H1 (cell line): ENCODE results near the gene KRTAP5-1. TPM values are rescaled to one million over a fixed set of nuclear protein-coding genes. Genes with fewer than 3 reads are reported as not detected.

Experiments
- CTCF ChIA-PET: fragments of 300-600 bp; sonication (Branson Sonifier 250); formaldehyde crosslinking; loops from one replicate; lab custom pipeline; 2021; ENCODE audit not compliant: partially characterized antibody; lab: Charles Lee
- POLR2A ChIA-PET: fragments of 300-600 bp; sonication (Branson Sonifier 250); formaldehyde crosslinking; loops from one replicate; lab custom pipeline; 2021; ENCODE audit warnings: inconsistent platforms; ENCODE audit not compliant: partially characterized antibody; lab: Charles Lee
- DNase-seq, 2 experiments: peaks; one replicate each; pipeline versions ENCODE4 v3.0.0 to v3.0.0-alpha.2; 2010 to 2022; ENCODE audit warnings: low spot score in 2 of 2, low read depth in 1 of 2, mixed read lengths in 1 of 2
- FAIRE-seq: peaks from 2 replicates; lab custom pipeline; 2011; peaks lifted over from hg19 to GRCh38; lab: Jason Lieb, UNC
- H2AFZ ChIP-seq: 2 replicates; pipeline ENCODE4 v1.8.1; 2012; ENCODE audit warnings: low read length, inconsistent platforms
- H2AK5ac ChIP-seq: 2 replicates; pipeline ENCODE4 v1.6.1; 2013; ENCODE audit warnings: low read depth, low read length
- H2BK120ac ChIP-seq: replicated peaks from 2 replicates; pipeline ENCODE3; 2013; ENCODE audit warnings: low read depth, low read length, inconsistent platforms
- H2BK12ac ChIP-seq: 2 replicates; pipeline ENCODE4 v1.6.1; 2013; ENCODE audit warnings: low read depth, low read length
- H2BK15ac ChIP-seq: 2 replicates; pipeline ENCODE4 v1.6.1; 2013; ENCODE audit warnings: low read length
- H2BK20ac ChIP-seq: 2 replicates; pipeline ENCODE4 v1.6.1; 2013; ENCODE audit warnings: low read length
- H2BK5ac ChIP-seq: 2 replicates; pipeline ENCODE4 v1.6.1; 2013; ENCODE audit warnings: low read depth, low read length
- H3K14ac ChIP-seq: 2 replicates; pipeline ENCODE4 v1.6.1; 2013; ENCODE audit warnings: inconsistent platforms; ENCODE audit not compliant: insufficient read length
- H3K18ac ChIP-seq: 2 replicates; pipeline ENCODE4 v1.6.1; 2013; ENCODE audit warnings: low read length; ENCODE audit errors: extremely low read depth
- H3K23ac ChIP-seq: 2 replicates; pipeline ENCODE4 v1.6.1; 2013; ENCODE audit warnings: inconsistent platforms; ENCODE audit not compliant: insufficient read length
- H3K23me2 ChIP-seq: 2 replicates; pipeline ENCODE4 v1.6.1; 2013; ENCODE audit warnings: low read depth, low read length
- H3K27ac ChIP-seq: 2 replicates; pipeline ENCODE4 v1.6.1; 2011; ENCODE audit warnings: low read depth, low read length, inconsistent platforms
- H3K27me3 ChIP-seq, 4 experiments: replicated peaks in 1 of 4; 1 replicate in 1 of 4; 2 replicates in 3 of 4; pipeline versions ENCODE4 v1.6.1 to v1.8.1; 2011 to 2013; ENCODE audit warnings: low read length in 3 of 4, mild to moderate bottlenecking in 3 of 4, inconsistent platforms in 2 of 4, mixed read lengths in 2 of 4, moderate library complexity in 1 of 4; ENCODE audit not compliant: control insufficient read depth in 3 of 4, insufficient read depth in 3 of 4; ENCODE audit errors: extremely low read depth in 1 of 4
- H3K36me3 ChIP-seq, 4 experiments: 2 replicates each; pipeline versions ENCODE4 v1.6.1 to v1.8.1; 2011 to 2013; ENCODE audit warnings: mild to moderate bottlenecking in 4 of 4, low read length in 3 of 4, moderate library complexity in 2 of 4, control low read depth in 1 of 4, inconsistent platforms in 1 of 4; ENCODE audit not compliant: insufficient read depth in 4 of 4, control insufficient read depth in 2 of 4
- H3K4ac ChIP-seq: replicated peaks from 2 replicates; pipeline ENCODE3; 2013; ENCODE audit warnings: low read length, low read depth, mixed read lengths, inconsistent platforms; ENCODE audit not compliant: insufficient read length
- H3K4me1 ChIP-seq, 4 experiments: replicated peaks in 1 of 4; 1 replicate in 1 of 4; 2 replicates in 3 of 4; pipeline versions ENCODE4 v1.6.1 to v1.8.1; 2011 to 2013; ENCODE audit warnings: low read length in 3 of 4, inconsistent platforms in 2 of 4, mixed read lengths in 1 of 4; ENCODE audit not compliant: insufficient read depth in 4 of 4, control insufficient read depth in 3 of 4
- H3K4me2 ChIP-seq, 2 experiments: 2 replicates each; pipeline versions ENCODE4 v1.6.1 to v1.8.1; 2011 to 2013; ENCODE audit warnings: low read depth in 2 of 2, low read length in 2 of 2, control low read depth in 1 of 2, inconsistent platforms in 1 of 2, mild to moderate bottlenecking in 1 of 2; ENCODE audit not compliant: insufficient read depth in 1 of 2
- H3K4me3 ChIP-seq, 4 experiments: fragments of 200-600, 300-600 bp in 1 of 4; sonication (generic), shearing (Covaris generic), sonication (Bioruptor Twin) in 1 of 4; 2 replicates each; pipeline versions ENCODE4 v1.5.1 to v1.8.1; 2011 to 2016; ENCODE audit warnings: low read length in 4 of 4, low read depth in 3 of 4, control low read depth in 2 of 4, inconsistent platforms in 2 of 4, mild to moderate bottlenecking in 2 of 4, mixed read lengths in 1 of 4, moderate library complexity in 1 of 4; ENCODE audit not compliant: insufficient read depth in 2 of 4; ENCODE audit errors: extremely low read depth in 1 of 4
- H3K56ac ChIP-seq: replicated peaks from 2 replicates; pipeline ENCODE3; 2013; ENCODE audit warnings: low read depth, mild to moderate bottlenecking, mixed read lengths, low read length, inconsistent platforms; ENCODE audit not compliant: insufficient read length
- H3K79me1 ChIP-seq: 2 replicates; pipeline ENCODE4 v1.6.1; 2013; ENCODE audit warnings: low read depth, low read length, control low read depth
- H3K79me2 ChIP-seq, 2 experiments: 2 replicates each; pipeline versions ENCODE4 v1.6.1 to v1.8.1; 2012 to 2013; ENCODE audit warnings: low read length in 2 of 2, mild to moderate bottlenecking in 2 of 2, inconsistent platforms in 1 of 2; ENCODE audit not compliant: insufficient read depth in 2 of 2, control insufficient read depth in 1 of 2
- H3K9ac ChIP-seq, 4 experiments: replicated peaks in 1 of 4; 1 replicate in 1 of 4; 2 replicates in 3 of 4; pipeline versions ENCODE4 v1.6.1 to v1.8.1; 2011 to 2013; ENCODE audit warnings: low read depth in 3 of 4, low read length in 3 of 4, control low read depth in 2 of 4, mild to moderate bottlenecking in 2 of 4, moderate library complexity in 2 of 4, inconsistent platforms in 1 of 4; ENCODE audit errors: extremely low read depth in 1 of 4
- H3K9me3 ChIP-seq, 2 experiments: 2 replicates each; pipeline versions ENCODE4 v1.6.1 to v1.8.1; 2012 to 2013; ENCODE audit warnings: mild to moderate bottlenecking in 2 of 2, moderate library complexity in 2 of 2, control low read depth in 1 of 2, inconsistent platforms in 1 of 2, low read depth in 1 of 2, low read length in 1 of 2, mixed read lengths in 1 of 2; ENCODE audit not compliant: insufficient read depth in 2 of 2
- H4K20me1 ChIP-seq, 2 experiments: replicated peaks in 1 of 2; 2 replicates each; pipeline versions ENCODE3 to v1.8.1; 2011 to 2013; ENCODE audit warnings: inconsistent platforms in 2 of 2, low read length in 2 of 2, mild to moderate bottlenecking in 1 of 2; ENCODE audit not compliant: insufficient read depth in 2 of 2, control insufficient read depth in 1 of 2
- H4K5ac ChIP-seq: 2 replicates; pipeline ENCODE4 v1.6.1; 2013; ENCODE audit warnings: low read length, low read depth, mixed read lengths, inconsistent platforms; ENCODE audit not compliant: insufficient read length
- H4K8ac ChIP-seq: 2 replicates; pipeline ENCODE4 v1.8.0; 2013; ENCODE audit warnings: mild to moderate bottlenecking, moderate library complexity, low read length, inconsistent platforms; ENCODE audit not compliant: insufficient read depth; ENCODE audit errors: extremely low read depth
- H4K91ac ChIP-seq: replicated peaks from 2 replicates; pipeline ENCODE3; 2013; ENCODE audit warnings: low read length, mixed read lengths, inconsistent platforms; ENCODE audit not compliant: insufficient read length
- ASH2L ChIP-seq: fragments of 200-600, 300-600 bp; sonication (generic); IDR thresholded peaks from one replicate; pipeline ENCODE4 v1.7.1; 2017; ENCODE audit warnings: low read length
- BACH1 ChIP-seq: IDR thresholded peaks from 2 replicates; pipeline ENCODE4 v1.6.1; 2012; ENCODE audit warnings: low read length, improper control_type of control experiment
- CEBPB ChIP-seq: IDR thresholded peaks from 2 replicates; pipeline ENCODE4 v1.6.1; 2012; ENCODE audit warnings: low read depth, low read length
- CHD2 ChIP-seq: IDR thresholded peaks from 2 replicates; pipeline ENCODE4 v1.6.1; 2012; ENCODE audit warnings: low read length, improper control_type of control experiment
- CTBP2 ChIP-seq: IDR thresholded peaks from 2 replicates; pipeline ENCODE4 v1.7.0; 2011; ENCODE audit warnings: borderline replicate concordance, mild to moderate bottlenecking, moderate library complexity, mixed read lengths, low read length; ENCODE audit not compliant: insufficient read depth, insufficient read length
- EP300 ChIP-seq, 2 experiments: IDR thresholded peaks; 1 replicate in 1 of 2; 2 replicates in 1 of 2; pipeline ENCODE4 v1.6.1; 2011 to 2012; ENCODE audit warnings: low read depth in 2 of 2, low read length in 2 of 2, mild to moderate bottlenecking in 2 of 2, borderline replicate concordance in 1 of 2, inconsistent platforms in 1 of 2, moderate library complexity in 1 of 2
- EZH2 ChIP-seq: fragments of 200-600 bp; sonication (generic); IDR thresholded peaks from 2 replicates; pipeline ENCODE4 v1.7.1; 2012; ENCODE audit warnings: low read depth, mild to moderate bottlenecking, moderate library complexity, low read length, inconsistent platforms; ENCODE audit not compliant: severe bottlenecking
- JUN ChIP-seq: IDR thresholded peaks from 2 replicates; pipeline ENCODE4 v1.6.1; 2011; ENCODE audit warnings: low read depth, mild to moderate bottlenecking, improper control_type of control experiment, low read length
- POU5F1 ChIP-seq: IDR thresholded peaks from 2 replicates; pipeline ENCODE4 v1.6.1; 2011; ENCODE audit warnings: low read depth, mild to moderate bottlenecking, low read length, moderate library complexity
- SIN3A ChIP-seq, 2 experiments: IDR thresholded peaks in 1 of 2; conservative IDR thresholded peaks in 1 of 2; 2 replicates each; pipeline ENCODE4 v1.6.1; 2011 to 2012; ENCODE audit warnings: low read length in 2 of 2, improper control_type of control experiment in 1 of 2, low read depth in 1 of 2, mild to moderate bottlenecking in 1 of 2
- TAF1 ChIP-seq: IDR thresholded peaks from 2 replicates; pipeline ENCODE4 v1.6.1; 2011; ENCODE audit warnings: mild to moderate bottlenecking, low read depth, low read length
- WGBS, 2 experiments: shearing (Covaris generic) in 1 of 2; methylation state at CpG; one replicate each; pipeline versions ENCODE4 v1.1.6 to v1.1.7; 2013 to 2015; ENCODE audit warnings: low lambda C conversion rate in 2 of 2, mixed read lengths in 2 of 2, inconsistent platforms in 1 of 2, low coverage in 1 of 2, missing lambda C conversion rate in 1 of 2; ENCODE audit not compliant: insufficient replicate concordance in 2 of 2, insufficient coverage in 1 of 2, insufficient read length in 1 of 2; ENCODE audit errors: extremely low coverage in 1 of 2, missing lambda C conversion rate in 1 of 2; 5-methylcytosine and 5-hydroxymethylcytosine counted together
- polyA plus RNA-seq, 7 experiments: library from polyadenylated mRNA; depleted of rRNA in 3 of 7; stranded (reverse) in 5 of 7; unstranded in 2 of 7; fragments of >200 nt in 5 of 7; fragments of 200-250 nt in 2 of 7; gene quantifications; 1 replicate in 5 of 7; 2 replicates in 1 of 7; 4 replicates in 1 of 7; pipeline versions ENCODE4 v1.2.1 to v1.2.3, GENCODE V29; 2011 to 2013; ENCODE audit warnings: missing spikeins in 2 of 7, mixed read lengths in 2 of 7
- total RNA-seq: library from RNA; stranded (reverse); fragmentation: NEBNext Ultra II Directional; extraction: Animal tissue kit (Norgen Biotek cat#: 25700); gene quantifications from 2 replicates; pipeline ENCODE4 v1.2.1, GENCODE V29; 2021
- TF ChIP-seq, protein P1 (sequence below): IDR thresholded peaks from 2 replicates; pipeline ENCODE4 v1.6.1; 2012; ENCODE audit warnings: low read length, inconsistent platforms

The KRTAP5-1 gene
- total and polyA plus RNA-seq, 2 of the 8 experiments (the other 6 are each of a cell fraction or from before 2014, with no cell fraction given) = not detected

DNA sequence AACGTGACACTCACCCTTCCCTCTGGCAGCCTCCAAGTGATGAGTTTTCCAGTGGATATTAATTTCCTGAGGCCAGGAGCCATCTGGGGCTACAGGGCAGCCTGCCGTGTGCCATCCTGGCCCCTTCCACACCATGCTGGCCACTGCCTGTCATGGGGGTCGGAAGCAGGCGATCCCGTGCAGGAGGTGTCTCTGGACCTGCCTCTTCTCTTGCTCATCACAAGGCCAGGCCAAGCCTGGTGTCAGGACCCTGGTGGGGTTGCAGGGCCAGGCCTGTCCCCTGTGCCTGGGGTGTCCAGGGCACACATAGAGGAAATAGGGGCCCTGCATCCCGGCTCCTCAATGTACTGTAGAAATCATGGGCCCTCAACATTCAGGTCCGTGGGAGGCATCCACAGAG is 19.6 kb upstream of the KRTAP5-1 start:
- Histone ChIP-seq H4K5ac (no peak overlapping the region), H3K4ac (no peak overlapping the region), H4K91ac (no peak overlapping the region), H3K23me2 (peaks cover 2% of the 10 kb centered on the region; the same call in 1 of the 2 replicates), H3K4me3 (no peak overlapping the region), H4K20me1 (peaks cover 0 to 2% of the 10 kb centered on the region in 2 experiments), H3K18ac (no peak overlapping the region), H3K9ac (no peak overlapping the region), H2AFZ (no peak overlapping the region), H3K36me3 (no peaks in the 10 kb centered on the region), H3K14ac (no peak overlapping the region), H3K79me2 (no peaks in the 10 kb centered on the region), H3K23ac (no peak overlapping the region), H3K9me3 (peaks cover 0 to 4% of the 10 kb centered on the region in 2 experiments; a peak in 1 of 4 replicates), H2BK5ac (no peak overlapping the region), H2BK120ac (no peak overlapping the region), H3K4me1 (no peaks in the 10 kb centered on the region), H2BK12ac (no peak overlapping the region), H4K8ac (no peak overlapping the region), H3K27ac (no peak overlapping the region), H2BK15ac (no peak overlapping the region), H3K56ac (no peak overlapping the region), H3K27me3 (no peaks in the 10 kb centered on the region), H3K79me1 (no peaks in the 10 kb centered on the region), H2AK5ac (no peak overlapping the region), H3K4me2 (no peak overlapping the region), H2BK20ac (no peak overlapping the region)
- POLR2A ChIA-PET = no interaction called here
- no peak for DNase-seq
- FAIRE-seq = no peak
- 97% methylated on average over 7 of the region's 7 CpGs; no CpG with 5 or more reads in 1 of the 2 experiments for WGBS, 2 experiments
- CTCF ChIA-PET = interaction anchor here (1.4 to 1.7 kb wide), 3 partner anchors 9 to 24 kb away, joined by 3 to 7 read pairs (median 6); partner anchors contain the start of gene KRTAP5-5
- TF ChIP-seq CHD2 (no peak), POU5F1 (no peak), BACH1 (no peak), SIN3A (conservative IDR thresholded peaks at IDR 0.05 in 1 of 2, IDR thresholded peaks at IDR 0.05 in 1 of 2; ENCODE audit: low read depth in 1 of 2, low read length in 2 of 2) (no peak), EZH2 (no peak), ASH2L (no peak), CTBP2 (no peak), TAF1 (no peak), CEBPB (no peak), JUN (no peak), EP300 (IDR thresholded peaks at IDR 0.05; ENCODE audit: borderline replicate concordance in 1 of 2, low read depth in 2 of 2, low read length in 2 of 2) (no peak)
- TF ChIP-seq, protein P1, sequence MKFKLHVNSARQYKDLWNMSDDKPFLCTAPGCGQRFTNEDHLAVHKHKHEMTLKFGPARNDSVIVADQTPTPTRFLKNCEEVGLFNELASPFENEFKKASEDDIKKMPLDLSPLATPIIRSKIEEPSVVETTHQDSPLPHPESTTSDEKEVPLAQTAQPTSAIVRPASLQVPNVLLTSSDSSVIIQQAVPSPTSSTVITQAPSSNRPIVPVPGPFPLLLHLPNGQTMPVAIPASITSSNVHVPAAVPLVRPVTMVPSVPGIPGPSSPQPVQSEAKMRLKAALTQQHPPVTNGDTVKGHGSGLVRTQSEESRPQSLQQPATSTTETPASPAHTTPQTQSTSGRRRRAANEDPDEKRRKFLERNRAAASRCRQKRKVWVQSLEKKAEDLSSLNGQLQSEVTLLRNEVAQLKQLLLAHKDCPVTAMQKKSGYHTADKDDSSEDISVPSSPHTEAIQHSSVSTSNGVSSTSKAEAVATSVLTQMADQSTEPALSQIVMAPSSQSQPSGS = no peak
